WTC11 (cell line): ENCODE measurements around the gene BEGAIN. TPM values are rescaled to one million over a fixed set of nuclear protein-coding genes. Genes with fewer than 3 reads are reported as not detected.

Experiments
- ATAC-seq: fragments of 200-7000 bp; cut with Tn5 transposase; 2 replicates; pipeline ENCODE4 v1.10.0; 2021; ENCODE audit warnings: mild to moderate bottlenecking, moderate library complexity
- CTCF ChIA-PET: fragments of 300-600 bp; sonication (Branson Sonifier 250); formaldehyde crosslinking; loops from one replicate; lab custom pipeline; 2021; ENCODE audit warnings: antibody characterized with exemption; lab: Charles Lee
- POLR2A ChIA-PET: fragments of 350-600 bp; sonication (Branson Sonifier 250); formaldehyde crosslinking; loops from one replicate; lab custom pipeline; 2021; ENCODE audit warnings: antibody characterized with exemption; lab: Charles Lee
- DNase-seq: peaks from one replicate; pipeline ENCODE4 v3.0.0; 2021; ENCODE audit warnings: low spot score
- H3K27ac Mint-ChIP-seq: 2 replicates; pipeline ENCODE4 v1.8.0; 2021; ENCODE audit warnings: mixed read lengths
- H3K27me3 Mint-ChIP-seq: 2 replicates; pipeline ENCODE4 v1.8.0; 2021; ENCODE audit warnings: low read depth, mild to moderate bottlenecking, moderate library complexity, mixed read lengths
- H3K36me3 Mint-ChIP-seq: 2 replicates; pipeline ENCODE4 v1.8.0; 2021; ENCODE audit warnings: mixed read lengths
- H3K4me1 Mint-ChIP-seq: 2 replicates; pipeline ENCODE4 v1.8.0; 2022; ENCODE audit warnings: mixed read lengths
- H3K4me3 Mint-ChIP-seq: 2 replicates; pipeline ENCODE4 v1.8.0; 2021; ENCODE audit warnings: mild to moderate bottlenecking, moderate library complexity, mixed read lengths
- H3K9me3 Mint-ChIP-seq: 2 replicates; pipeline ENCODE4 v1.8.0; 2021; ENCODE audit warnings: mixed read lengths
- CREB1 ChIP-seq: sonication (generic); formaldehyde crosslinking; IDR thresholded peaks from 2 replicates; pipeline ENCODE4 v1.8.0; 2023; ENCODE audit warnings: mild to moderate bottlenecking, missing genetic modification reagents
- ESRRA ChIP-seq: sonication (generic); formaldehyde crosslinking; IDR thresholded peaks from 2 replicates; pipeline ENCODE4 v1.8.1; 2022; ENCODE audit warnings: mild to moderate bottlenecking, missing genetic modification reagents, borderline replicate concordance
- FOXP1 ChIP-seq: sonication (generic); formaldehyde crosslinking; IDR thresholded peaks from 2 replicates; pipeline ENCODE4 v1.8.0; 2022; ENCODE audit warnings: missing genetic modification reagents, mild to moderate bottlenecking, moderate library complexity, borderline replicate concordance
- GABPB1 ChIP-seq: sonication (generic); formaldehyde crosslinking; IDR thresholded peaks from 2 replicates; pipeline ENCODE4 v1.8.1; 2023; ENCODE audit warnings: mild to moderate bottlenecking, missing genetic modification reagents
- JUN ChIP-seq: sonication (generic); formaldehyde crosslinking; IDR thresholded peaks from 2 replicates; pipeline ENCODE4 v1.8.0; 2023; ENCODE audit warnings: mild to moderate bottlenecking, missing genetic modification reagents
- KAT7 ChIP-seq: sonication (generic); formaldehyde crosslinking; IDR thresholded peaks from 2 replicates; pipeline ENCODE4 v1.8.1; 2023; ENCODE audit warnings: missing genetic modification reagents, mild to moderate bottlenecking, borderline replicate concordance
- OVOL2 ChIP-seq: fragments of 250-450 bp; sonication (Bioruptor Pico); IDR thresholded peaks from 2 replicates; pipeline ENCODE4 v1.9.0; 2021; ENCODE audit warnings: mild to moderate bottlenecking, borderline replicate concordance
- TCF7 ChIP-seq: sonication (generic); formaldehyde crosslinking; IDR thresholded peaks from 2 replicates; pipeline ENCODE4 v1.8.0; 2022; ENCODE audit warnings: mild to moderate bottlenecking, low read depth, missing genetic modification reagents, moderate library complexity
- ZBTB21 ChIP-seq: sonication (generic); formaldehyde crosslinking; IDR thresholded peaks from 2 replicates; pipeline ENCODE4 v1.8.1; 2023; ENCODE audit warnings: mild to moderate bottlenecking, missing genetic modification reagents, borderline replicate concordance
- ZNF138 ChIP-seq: sonication (generic); formaldehyde crosslinking; conservative IDR thresholded peaks from 2 replicates; pipeline ENCODE4 v1.8.1; 2022; ENCODE audit warnings: mild to moderate bottlenecking, moderate library complexity, missing genetic modification reagents
- ZNF219 ChIP-seq: sonication (generic); formaldehyde crosslinking; IDR thresholded peaks from 2 replicates; pipeline ENCODE4 v1.8.0; 2023; ENCODE audit warnings: missing genetic modification reagents, mild to moderate bottlenecking, borderline replicate concordance
- ZNF232 ChIP-seq: sonication (generic); formaldehyde crosslinking; IDR thresholded peaks from 2 replicates; pipeline ENCODE4 v1.8.0; 2022; ENCODE audit warnings: mild to moderate bottlenecking, missing genetic modification reagents
- total RNA-seq: library from RNA; stranded (reverse); gene quantifications from 3 replicates; pipeline ENCODE4 v1.2.3, GENCODE V29; 2021
- TF ChIP-seq, protein P1 (sequence below): sonication (generic); formaldehyde crosslinking; IDR thresholded peaks from 2 replicates; pipeline ENCODE4 v1.8.1; 2022; ENCODE audit warnings: missing genetic modification reagents, borderline replicate concordance
- TF ChIP-seq, protein P2 (sequence below): sonication (generic); formaldehyde crosslinking; IDR thresholded peaks from 2 replicates; pipeline ENCODE4 v1.8.1; 2023; ENCODE audit warnings: mild to moderate bottlenecking, missing genetic modification reagents, moderate library complexity
- TF ChIP-seq, protein P3 (sequence below): sonication (generic); formaldehyde crosslinking; IDR thresholded peaks from 2 replicates; pipeline ENCODE4 v1.8.1; 2022; ENCODE audit warnings: mild to moderate bottlenecking, moderate library complexity, missing genetic modification reagents
- TF ChIP-seq, protein P4 (sequence below): sonication (generic); formaldehyde crosslinking; IDR thresholded peaks from 2 replicates; pipeline ENCODE4 v1.8.1; 2022; ENCODE audit warnings: low read depth, mild to moderate bottlenecking, moderate library complexity, missing genetic modification reagents, borderline replicate concordance

The BEGAIN gene
- total RNA-seq, 1 experiment from 2014 or later = 1.3 TPM

DNA sequence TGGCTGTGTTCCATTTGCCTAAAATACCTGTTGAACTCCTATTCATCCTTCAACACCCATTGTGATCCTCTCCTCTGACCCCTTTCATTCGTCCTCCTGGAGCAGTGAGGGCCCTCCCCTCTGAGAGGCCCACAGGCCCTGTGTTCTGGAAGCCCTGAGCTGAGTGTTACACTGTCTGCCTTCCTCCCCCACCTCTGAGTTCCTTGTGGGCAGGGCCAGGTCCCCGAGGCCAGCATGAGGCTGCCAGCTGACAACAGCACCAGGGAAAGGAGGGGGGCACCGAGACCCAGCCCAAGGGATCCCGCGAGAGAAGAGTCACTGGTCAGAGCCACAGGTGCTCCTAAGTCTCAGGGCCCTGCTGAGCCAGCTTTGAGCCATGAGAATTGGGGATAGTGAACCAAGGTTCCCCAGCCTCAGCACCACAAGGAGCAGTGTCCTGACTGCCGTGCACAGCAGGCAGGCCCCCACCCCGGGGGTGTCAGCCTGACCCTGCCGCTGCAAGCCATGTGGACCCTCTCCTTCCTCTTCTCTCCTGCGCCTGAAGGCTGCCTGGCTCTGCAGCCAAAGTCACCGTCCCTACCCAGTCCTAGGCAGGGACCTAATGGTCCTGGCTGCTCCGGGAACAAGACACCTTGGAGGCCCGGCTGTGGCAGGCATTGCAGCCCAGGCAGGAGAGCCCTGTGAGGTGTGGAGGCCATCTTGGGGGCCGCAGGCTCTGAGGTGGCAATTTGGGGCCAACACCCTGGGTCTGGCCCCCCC, 52.5 kb downstream of the BEGAIN start:
- TF ChIP-seq, protein P1, sequence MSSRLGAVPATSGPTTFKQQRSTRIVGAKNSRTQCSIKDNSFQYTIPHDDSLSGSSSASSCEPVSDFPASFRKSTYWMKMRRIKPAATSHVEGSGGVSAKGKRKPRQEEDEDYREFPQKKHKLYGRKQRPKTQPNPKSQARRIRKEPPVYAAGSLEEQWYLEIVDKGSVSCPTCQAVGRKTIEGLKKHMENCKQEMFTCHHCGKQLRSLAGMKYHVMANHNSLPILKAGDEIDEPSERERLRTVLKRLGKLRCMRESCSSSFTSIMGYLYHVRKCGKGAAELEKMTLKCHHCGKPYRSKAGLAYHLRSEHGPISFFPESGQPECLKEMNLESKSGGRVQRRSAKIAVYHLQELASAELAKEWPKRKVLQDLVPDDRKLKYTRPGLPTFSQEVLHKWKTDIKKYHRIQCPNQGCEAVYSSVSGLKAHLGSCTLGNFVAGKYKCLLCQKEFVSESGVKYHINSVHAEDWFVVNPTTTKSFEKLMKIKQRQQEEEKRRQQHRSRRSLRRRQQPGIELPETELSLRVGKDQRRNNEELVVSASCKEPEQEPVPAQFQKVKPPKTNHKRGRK (CRISPR knock-in tag) = no peak
- TF ChIP-seq, protein P2, sequence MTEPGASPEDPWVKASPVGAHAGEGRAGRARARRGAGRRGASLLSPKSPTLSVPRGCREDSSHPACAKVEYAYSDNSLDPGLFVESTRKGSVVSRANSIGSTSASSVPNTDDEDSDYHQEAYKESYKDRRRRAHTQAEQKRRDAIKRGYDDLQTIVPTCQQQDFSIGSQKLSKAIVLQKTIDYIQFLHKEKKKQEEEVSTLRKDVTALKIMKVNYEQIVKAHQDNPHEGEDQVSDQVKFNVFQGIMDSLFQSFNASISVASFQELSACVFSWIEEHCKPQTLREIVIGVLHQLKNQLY (CRISPR knock-in tag) = no peak
- peaks cover 3% of the 10 kb centered on the region; the same call in 1 of the 2 replicates for H3K4me1 Mint-ChIP-seq
- H3K36me3 Mint-ChIP-seq = no peaks in the 10 kb centered on the region
- ChIA-PET CTCF (interaction anchor here (0.7 to 5.4 kb wide), 7 partner anchors 10 to 151 kb away, joined by 3 to 33 read pairs (median 4); no protein-coding TSS in a partner anchor), POLR2A (interaction anchor here (1.0 kb wide), 1 partner anchor 22 kb away, joined by 3 read pairs; no protein-coding TSS in a partner anchor)
- no peak overlapping the region for H3K4me3 Mint-ChIP-seq
- no peaks in the 10 kb centered on the region for H3K27me3 Mint-ChIP-seq
- no peaks in the 10 kb centered on the region for H3K9me3 Mint-ChIP-seq
- ATAC-seq = no peak
- DNase-seq = peak; percentile 13
- H3K27ac Mint-ChIP-seq = peak overlapping the region; percentile 86

DNA sequence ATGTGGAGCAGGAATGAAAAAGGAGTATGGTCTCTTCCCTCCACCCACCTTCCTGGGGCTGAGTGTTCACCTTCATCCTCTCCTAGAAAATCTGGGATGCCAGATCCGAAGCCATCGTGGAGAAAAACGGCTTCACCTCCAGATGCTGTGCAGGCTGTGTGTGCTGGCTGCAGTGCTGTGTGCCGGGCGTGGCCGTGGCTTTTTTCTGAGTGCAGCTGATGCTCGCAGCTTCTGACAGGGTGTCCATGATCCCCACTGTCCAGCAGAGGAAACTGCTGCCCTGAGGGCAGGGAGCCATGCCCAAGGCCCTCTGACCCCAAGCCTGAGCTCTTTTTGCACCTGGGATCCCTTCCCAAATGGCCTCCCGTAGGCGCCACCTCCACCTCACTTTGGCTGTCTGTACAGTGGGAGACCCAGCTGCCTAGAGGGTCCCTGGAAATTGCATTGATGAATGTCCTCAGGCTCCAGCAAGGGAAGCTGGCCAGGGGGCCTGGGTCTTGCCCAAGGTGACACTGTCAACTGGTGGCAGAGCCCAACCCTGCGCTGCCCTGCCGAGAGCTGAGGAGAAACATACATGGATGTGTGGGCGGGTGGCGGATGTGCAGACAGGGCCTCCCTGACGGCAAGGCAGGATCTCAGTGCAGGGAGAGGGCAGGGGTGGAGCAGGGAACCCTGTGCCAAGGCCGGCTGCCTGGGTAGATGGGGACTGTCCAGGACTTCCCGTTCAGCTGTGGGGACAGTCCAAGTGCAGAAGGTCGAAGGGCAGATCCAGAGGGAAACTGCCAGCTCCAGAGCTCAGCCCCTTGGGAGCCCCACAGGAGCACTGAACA, 53.3 kb downstream of the BEGAIN start:
- Mint-ChIP-seq H3K4me3 (no peak overlapping the region), H3K27ac (no peak overlapping the region), H3K4me1 (peaks cover 3% of the 10 kb centered on the region; the same call in 1 of the 2 replicates), H3K9me3 (no peaks in the 10 kb centered on the region), H3K27me3 (no peaks in the 10 kb centered on the region), H3K36me3 (no peaks in the 10 kb centered on the region)
- TF ChIP-seq ZBTB21 (CRISPR knock-in tag) (no peak), TCF7 (CRISPR knock-in tag) (no peak)
- TF ChIP-seq, protein P3, sequence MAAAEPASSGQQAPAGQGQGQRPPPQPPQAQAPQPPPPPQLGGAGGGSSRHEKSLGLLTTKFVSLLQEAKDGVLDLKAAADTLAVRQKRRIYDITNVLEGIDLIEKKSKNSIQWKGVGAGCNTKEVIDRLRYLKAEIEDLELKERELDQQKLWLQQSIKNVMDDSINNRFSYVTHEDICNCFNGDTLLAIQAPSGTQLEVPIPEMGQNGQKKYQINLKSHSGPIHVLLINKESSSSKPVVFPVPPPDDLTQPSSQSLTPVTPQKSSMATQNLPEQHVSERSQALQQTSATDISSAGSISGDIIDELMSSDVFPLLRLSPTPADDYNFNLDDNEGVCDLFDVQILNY (CRISPR knock-in tag) = no peak
- ChIA-PET POLR2A (interaction anchor here (1.0 kb wide), 1 partner anchor 22 kb away, joined by 3 read pairs; no protein-coding TSS in a partner anchor), CTCF (interaction anchor here (1.0 to 5.4 kb wide), 6 partner anchors 9 to 150 kb away, joined by 3 to 33 read pairs (median 4); no protein-coding TSS in a partner anchor)
- DNase-seq (peak; percentile 9), ATAC-seq (no peak)

DNA sequence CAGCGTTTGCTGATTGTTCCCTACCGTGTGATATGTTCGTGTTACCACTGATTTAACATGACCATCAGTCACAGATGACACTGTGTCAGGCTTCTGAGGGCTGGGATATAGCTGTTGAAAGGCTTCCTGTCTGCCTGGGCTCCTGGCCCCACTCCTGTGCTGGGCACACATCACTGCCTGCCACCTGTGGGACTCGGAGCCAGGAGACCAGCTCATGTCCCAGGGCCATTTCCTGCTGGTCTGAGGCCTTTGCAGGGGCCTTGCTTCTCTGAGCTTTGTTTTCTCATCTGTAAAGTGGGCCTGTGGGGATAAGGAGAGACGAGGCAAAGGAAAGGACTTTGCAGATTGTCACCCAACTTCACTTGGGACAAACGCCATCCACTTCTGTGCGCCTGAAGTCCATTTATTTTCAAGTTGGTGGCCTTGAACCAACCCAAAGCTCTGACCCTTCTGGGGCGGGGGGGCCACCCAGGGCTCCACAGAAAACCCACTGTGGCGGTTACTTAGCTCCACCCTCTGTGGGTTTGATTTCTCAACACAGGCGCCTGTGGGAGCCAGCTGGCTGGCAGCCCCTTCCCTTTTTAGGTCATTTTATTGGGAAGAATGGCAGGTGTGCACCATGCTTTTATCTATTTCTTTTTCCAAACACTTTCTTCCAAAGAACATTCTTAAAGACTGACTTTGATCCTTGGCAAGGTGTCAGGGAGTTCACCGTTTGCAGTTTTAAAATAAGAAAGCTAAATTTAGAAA, 54.1 kb downstream of the BEGAIN start:
- DNase-seq = no peak
- Mint-ChIP-seq H3K4me1 (peaks cover 3% of the 10 kb centered on the region; the same call in 1 of the 2 replicates), H3K9me3 (no peaks in the 10 kb centered on the region), H3K4me3 (no peak overlapping the region), H3K27ac (no peak overlapping the region), H3K36me3 (no peaks in the 10 kb centered on the region), H3K27me3 (no peaks in the 10 kb centered on the region)
- ATAC-seq = no peak
- CTCF ChIA-PET = interaction anchor here (1.0 to 5.4 kb wide), 3 partner anchors 8 to 113 kb away, joined by 3 to 33 read pairs (median 4); no protein-coding TSS in a partner anchor
- POLR2A ChIA-PET = no interaction called here
- no peak for TF ChIP-seq TCF7 (CRISPR knock-in tag)
- TF ChIP-seq ZNF138 (CRISPR knock-in tag) = no peak
- TF ChIP-seq CREB1 (CRISPR knock-in tag) = no peak
- TF ChIP-seq ESRRA (CRISPR knock-in tag) = no peak
- no peak for TF ChIP-seq ZNF232
- TF ChIP-seq OVOL2 = no peak
- TF ChIP-seq, protein P4, sequence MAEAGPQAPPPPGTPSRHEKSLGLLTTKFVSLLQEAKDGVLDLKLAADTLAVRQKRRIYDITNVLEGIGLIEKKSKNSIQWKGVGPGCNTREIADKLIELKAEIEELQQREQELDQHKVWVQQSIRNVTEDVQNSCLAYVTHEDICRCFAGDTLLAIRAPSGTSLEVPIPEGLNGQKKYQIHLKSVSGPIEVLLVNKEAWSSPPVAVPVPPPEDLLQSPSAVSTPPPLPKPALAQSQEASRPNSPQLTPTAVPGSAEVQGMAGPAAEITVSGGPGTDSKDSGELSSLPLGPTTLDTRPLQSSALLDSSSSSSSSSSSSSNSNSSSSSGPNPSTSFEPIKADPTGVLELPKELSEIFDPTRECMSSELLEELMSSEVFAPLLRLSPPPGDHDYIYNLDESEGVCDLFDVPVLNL (CRISPR knock-in tag) = no peak
- TF ChIP-seq ZNF219 (CRISPR knock-in tag) = no peak
- TF ChIP-seq KAT7 (CRISPR knock-in tag) = no peak
- TF ChIP-seq, protein P3 (CRISPR knock-in tag) = no peak
- no peak for TF ChIP-seq FOXP1 (CRISPR knock-in tag)
- no peak for TF ChIP-seq GABPB1 (CRISPR knock-in tag)
- TF ChIP-seq JUN = no peak
